DMS53 treated with DMSO at 0.1 percent for 48 hours (cell line): ENCODE results near the gene PDE11A.
"Not testable (repeated sequence)": the region's sequence is repeated elsewhere in the genome, so short reads cannot be mapped to it uniquely, and the experiment has no call there.

Experiments used
- DNase-seq: peaks from one replicate; lab custom pipeline; 2025; ENCODE audit not compliant: unreplicated experiment; lab: John Stamatoyannopoulos, UW

PDE11A gene

DNA sequence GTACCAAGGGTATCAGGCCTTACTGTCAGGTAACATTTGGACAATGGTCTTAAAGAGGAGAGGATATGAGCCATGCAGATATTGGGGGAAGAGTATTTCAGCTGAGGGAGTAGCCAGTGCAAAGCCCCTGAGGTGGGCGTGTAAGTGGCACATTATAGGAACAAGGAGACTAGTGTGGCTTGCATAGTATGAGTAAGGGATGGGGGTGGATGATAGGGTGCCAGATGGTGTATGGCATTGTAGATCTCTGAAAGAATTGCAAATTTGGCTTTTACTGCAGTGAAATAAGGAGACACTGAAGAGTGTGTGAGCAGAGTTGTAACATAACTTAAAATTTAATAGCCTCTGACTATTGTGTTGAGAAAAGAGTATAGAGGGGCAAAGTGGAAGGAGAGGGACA lies 244.0 kb downstream of the PDE11A start:
- no peak for DNase-seq

DNA sequence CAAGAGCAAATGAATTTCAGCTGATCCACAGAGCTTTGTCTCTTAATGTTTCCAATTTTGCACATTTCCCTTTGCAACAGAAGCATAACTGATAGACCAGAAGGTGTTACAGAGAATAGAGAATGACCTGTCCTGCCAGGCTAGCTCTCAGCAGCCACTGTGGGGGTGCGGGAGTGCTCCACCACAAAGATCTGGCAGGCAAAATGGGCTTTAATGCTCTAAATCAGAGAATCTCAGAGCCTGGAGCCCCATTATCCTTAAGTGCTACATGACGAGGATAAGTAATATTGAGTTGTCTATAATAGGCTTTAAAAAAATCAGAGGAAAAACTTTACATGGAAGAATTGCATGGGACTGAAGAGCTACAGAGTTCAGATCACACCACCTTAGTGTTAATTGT lies 245.7 kb downstream of the PDE11A start:
- no peak for DNase-seq

DNA sequence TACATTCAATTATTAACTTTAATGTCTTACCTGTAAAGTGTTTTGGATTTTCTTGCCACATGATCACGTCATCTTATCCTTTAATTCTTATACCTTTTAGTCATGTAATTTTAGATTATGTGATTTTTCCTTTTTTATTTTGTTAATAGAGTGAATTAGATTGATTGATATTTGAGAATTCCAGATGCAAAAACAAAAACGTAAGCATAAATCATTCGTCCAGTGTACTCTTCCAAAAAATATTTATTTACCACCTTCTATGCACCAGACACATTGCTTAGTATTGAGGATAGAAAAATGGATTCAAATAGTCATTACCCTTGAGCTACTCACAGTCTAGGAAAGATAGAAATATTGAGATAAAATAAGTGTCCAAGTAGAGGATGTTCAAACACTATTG lies 249.6 kb downstream of the PDE11A start:
- DNase-seq, result no peak

DNA sequence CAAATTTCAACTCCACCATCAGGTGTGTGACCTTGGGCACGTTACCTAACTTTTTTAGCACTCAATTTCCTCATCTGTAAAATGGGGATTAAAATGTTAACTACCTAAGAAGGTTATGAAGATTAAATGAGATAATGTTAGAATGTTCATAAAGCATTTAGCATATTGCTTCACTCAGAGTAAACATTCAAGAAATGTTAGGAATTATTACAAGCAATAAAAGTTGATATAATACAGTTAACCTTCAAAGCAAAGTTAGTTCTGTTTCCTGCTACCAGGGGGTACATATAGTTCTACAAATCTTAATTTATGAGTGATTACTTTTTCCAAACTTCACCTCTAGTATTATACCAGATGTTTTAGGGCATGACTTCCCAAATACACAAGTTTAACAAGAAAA lies 254.2 kb downstream of the PDE11A start:
- no peak for DNase-seq

DNA sequence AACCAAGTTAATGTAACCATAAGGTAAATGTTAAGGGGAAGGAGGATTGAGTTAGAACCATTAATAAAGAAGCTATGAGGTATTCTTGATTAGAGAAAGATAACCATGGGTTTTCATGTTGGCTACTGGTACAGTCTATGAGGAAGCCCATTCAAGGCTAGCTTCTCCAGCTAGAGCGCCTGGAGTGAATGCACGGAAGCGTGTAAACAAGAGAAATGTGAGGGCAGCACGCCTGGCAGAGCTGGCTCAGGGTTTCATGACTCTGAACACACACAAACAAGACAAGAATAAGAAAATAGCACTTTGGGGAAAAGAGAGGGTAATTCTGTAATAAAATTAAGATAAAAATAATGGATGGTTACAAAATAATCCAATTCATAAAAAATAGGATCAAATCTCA lies 255.3 kb downstream of the PDE11A start:
- DNase-seq, result no peak

DNA sequence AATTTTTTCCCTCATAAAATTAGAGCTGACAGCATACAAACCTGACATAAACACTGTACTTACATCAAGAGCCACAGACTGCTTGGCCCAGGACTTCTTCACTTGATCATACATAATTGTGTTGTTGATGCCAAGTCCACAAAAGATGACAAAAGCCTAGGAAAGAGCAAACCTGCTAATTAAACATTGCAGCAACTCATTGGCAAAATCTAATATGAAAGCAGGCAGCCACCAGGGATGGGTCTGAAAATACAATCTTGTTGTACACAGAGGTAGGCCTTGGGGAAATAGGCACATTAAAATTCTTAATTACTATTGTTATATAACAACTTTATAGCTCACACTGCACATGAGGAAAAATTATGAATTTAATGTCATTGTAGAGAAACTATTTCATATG lies 255.8 kb downstream of the PDE11A start:
- DNase-seq, result no peak

DNA sequence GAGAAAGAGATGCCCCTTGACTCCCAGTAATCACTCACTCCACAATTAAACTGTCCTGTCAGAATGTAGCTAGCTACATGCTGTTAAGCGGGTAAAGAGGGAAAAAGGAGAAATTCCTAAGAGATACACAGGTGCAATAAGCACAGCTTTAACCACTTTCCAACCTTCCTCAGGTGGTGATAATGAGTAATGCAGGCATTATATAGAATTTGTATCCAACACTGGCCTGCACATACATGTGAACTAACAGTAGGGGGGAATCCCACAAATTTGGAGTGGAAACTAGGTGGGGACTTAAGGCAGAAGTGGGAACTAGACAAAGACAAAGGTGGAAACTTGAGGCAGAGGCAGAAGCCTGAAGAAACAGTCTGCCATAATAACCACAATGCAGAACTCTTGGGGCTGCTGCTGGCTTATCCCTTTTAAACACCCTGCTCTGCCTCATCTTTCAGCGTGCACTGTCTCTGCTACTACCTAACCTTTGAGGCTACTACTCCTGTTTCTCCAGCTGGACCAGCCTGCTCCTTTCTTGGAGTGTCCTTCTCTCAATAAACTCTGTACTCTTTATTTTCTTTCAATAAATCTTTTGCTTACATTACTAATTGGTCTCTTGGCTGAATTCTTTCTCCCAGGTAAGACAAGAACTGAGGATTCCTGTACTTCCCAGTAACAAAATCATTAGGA lies 259.7 kb downstream of the PDE11A start:
- DNase-seq, result no peak

DNA sequence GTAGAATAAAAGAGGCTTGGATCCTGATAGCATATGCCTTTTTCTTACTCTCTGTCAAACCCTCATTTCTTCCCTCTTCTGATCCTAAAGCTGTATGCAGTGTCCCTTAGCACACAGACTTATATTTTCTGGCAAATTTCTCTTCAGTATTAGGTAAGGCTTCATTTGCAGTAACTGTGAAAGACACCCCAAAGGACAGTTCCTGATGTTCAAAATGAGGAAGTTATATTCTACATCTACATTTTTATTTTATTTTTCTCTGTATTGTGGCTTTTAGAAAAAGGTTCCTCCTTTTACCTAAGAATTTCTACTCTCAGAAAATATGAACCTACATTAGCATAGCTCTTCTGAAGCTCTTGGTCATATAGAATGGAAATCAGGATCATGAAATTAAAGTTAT lies 261.7 kb downstream of the PDE11A start:
- no peak for DNase-seq

DNA sequence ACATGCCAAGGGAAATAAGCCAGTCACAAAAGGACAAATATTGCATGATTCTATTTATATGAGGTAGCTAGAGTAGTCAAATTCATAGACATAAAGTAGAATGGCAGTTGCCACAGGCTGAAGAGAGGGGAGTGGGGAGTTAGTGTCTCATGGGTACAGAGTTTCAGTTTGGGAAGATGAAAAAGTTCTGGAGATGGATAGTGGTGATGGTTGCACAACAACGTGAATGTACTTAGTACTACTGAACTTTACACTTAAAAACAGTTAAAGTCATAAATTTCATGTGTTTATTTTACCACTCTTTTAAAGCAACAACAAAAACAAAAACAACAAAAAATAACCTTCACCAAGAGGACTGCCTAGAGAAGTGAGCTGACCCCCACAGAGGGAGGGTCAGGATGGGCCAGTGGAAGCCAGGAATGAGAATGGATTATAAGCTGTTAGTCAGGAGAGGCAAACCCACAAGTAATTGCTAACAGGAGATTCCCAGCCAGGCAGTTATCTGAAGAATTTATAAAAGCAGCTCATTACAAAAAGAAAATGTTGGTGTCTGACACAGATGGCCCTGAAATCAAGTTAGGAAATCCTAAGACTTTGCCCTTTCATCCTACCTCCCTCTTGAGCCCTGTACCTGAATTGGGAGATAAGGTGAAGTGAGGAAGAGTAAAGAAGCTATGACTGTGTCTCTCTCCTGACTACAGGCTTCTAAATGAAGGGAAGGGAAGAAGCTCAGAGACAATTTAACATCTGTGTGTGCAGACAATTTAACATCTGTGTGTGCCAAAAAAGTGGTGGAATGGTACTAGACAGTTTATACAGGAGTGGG lies 263.4 kb downstream of the PDE11A start:
- no peak for DNase-seq

DNA sequence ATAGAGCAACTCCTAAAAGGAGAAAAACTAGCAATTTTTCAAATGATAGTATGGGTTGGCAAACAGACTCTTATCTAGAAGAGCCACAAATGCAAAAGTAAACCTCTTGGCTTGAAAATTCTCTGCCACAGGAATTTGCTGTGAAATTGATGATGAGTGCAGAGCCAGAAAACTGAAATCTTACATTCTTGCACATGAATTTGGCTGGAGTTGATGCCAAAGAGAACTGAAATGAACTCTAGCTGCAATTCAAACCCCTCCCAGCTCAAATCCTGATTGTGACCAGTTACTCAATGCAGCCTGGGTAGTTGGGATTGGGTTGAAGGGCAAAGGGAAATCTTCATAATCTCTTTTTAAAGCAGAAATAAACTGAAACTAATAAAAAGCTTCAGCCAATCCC lies 266.6 kb downstream of the PDE11A start:
- DNase-seq, result no peak

DNA sequence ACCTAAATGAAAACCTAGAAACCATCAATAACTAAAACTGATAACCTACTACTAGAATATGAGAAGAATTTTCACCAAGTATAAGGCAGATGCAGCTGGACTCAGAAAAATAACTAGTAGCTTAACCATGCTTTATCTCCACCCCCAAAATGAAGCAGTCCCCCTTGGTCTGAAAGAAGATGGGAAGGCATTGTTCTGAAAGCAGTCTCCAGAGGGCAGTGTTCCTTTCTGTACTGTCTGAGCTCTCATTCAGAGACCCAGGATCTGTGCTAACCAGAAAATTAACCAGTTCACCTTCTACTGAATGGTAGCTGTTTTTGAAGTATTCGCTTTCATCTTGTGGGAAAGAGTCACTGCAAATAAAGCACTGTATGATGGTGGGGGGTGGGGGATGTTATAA lies 273.0 kb downstream of the PDE11A start:
- peak; percentile 3 for DNase-seq

DNA sequence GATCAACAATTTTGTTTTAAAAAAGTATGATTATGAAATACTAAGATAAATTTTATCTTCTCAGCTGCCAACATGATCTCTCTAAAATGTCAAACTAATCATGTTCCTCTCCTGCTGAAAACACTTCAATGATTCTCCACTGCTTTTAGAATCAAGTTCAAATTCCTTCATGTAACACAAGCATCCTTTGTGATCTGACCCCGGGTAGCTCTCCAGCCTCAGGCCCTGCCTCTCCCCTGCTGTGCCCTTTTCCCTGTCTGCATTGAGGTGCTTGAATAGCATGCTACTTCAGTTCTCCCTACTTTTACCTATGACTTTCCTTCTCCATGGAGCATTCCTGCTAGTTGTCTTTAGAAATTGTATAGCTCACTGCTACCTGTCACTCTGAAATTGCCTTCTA lies 274.8 kb downstream of the PDE11A start:
- DNase-seq, result no peak

DNA sequence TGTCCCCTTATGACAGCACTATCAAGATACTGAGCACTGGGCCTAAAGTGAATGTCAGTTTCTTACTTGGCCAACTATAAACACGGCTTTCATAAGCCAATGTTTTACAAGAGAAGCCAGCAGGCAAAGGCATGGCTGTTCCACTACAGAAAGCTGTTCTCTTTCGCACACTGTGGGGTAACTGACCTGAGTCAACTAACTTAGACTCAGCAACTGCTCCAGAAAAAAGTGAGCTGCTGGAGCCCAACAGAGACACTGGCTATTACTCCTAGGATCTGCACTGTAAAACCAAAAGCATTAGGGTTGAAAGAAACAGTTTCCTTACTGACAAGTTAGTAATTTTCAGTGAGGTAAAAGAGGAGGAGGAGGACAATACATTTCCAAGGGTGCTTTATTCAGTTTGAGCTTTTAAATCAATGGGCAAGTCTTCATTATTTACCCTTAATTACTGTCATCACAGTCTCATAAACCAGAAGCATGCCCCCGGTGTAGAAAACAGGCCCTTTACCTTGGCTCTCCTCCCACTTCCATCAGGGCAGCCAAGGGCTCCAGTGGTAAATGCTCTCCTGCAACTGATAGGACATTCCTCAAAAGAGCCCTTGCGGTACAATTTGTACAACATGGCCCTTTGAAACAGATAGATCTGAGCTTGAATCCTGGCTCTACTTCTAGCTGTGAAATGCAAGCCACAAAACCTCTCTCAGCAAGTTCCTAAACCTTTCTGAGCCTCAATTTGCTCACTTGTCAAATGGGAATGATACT lies 275.7 kb downstream of the PDE11A start:
- no peak for DNase-seq

DNA sequence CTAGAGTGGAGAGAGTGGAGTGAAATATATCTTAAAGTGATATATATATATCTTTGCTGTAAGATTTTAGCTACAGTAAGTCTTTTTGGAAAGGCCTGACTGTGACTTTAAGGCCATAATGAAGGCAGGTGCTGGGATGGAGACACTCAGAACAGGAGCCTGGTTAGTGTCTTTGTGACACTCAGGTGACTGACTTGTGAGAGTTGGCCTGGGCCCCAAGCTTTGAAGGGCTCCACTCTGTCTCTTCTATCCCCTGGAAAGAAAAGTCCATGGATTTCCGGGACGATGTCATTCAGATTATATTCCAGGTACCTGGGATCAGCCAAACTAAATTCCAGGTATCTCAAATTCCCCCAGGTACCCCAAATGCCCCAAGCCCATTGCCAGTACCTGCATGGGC lies 276.6 kb downstream of the PDE11A start:
- DNase-seq, result no peak

DNA sequence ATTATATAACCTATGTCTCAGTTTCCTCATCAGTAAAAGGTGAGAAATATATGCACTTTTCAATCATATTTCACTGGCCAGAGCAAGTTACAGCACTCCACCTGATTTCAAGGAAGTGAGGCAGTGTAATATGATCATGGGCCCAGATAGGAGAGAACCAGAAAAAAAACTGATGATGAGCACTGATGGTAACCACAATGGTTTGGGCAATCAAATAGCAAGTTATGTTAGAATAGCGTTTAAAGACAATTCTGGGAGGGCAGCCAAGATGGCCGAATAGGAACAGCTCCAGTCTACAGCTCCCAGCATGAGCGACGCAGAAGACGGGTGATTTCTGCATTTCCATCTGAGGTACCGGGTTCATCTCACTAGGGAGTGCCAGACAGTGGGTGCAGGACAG lies 287.4 kb downstream of the PDE11A start:
- not testable (repeated sequence) for DNase-seq

DNA sequence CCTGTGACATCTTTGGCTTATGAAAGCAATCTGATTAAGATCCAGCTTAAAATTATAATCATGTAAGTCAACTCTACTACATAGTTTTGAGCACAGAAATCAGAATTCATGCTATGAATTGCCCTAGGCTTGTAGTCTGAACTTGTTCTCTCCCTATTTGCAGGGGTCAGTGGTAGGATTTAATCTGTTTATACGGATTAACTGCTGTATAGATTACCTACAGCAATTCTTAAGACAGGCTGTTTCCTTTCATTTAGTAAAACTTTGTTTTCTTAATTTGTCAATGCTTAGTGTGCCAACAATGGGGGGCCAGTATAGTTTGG lies 287.9 kb downstream of the PDE11A start:
- DNase-seq, result no peak

DNA sequence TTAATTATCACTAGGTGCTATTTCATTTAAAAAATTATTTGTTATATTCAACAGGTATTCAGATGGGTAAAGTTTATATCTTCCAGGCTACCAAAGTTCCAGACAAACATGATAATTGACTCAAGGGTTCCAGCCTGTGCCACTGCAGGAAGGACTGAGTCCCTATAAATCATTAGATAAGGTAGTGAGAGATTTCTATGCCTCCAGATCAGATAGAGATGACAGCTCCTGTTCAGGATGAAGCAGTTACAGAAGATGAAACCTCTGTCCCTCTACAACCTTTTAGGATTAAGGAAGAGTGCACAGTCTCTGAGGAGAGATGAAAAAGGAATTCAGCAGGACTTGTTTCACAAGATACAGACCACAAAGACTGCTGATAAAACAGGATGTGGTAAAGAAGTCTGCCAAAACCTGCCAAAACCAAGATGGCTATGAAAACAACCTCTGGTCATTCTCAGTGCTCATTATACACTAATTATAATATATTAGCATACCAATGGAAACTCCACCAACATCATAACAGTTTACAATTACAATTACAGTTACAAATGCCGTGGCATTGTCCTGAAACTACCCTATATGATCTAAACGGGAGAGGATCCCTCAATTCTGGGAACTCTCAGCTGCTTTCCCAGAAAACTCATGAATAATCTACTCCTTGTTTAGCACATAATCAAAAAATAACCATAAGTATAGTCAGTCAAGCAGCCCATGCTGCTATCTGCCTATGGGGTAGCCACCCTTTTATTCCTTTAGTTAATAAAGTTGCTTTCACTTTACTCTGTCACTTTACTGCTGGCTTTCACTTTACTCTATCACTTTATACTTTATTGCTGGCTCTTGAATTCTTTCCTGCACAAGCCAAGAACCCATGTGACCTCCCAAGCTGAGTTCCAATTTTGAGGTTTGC lies 288.5 kb downstream of the PDE11A start:
- no peak for DNase-seq

DNA sequence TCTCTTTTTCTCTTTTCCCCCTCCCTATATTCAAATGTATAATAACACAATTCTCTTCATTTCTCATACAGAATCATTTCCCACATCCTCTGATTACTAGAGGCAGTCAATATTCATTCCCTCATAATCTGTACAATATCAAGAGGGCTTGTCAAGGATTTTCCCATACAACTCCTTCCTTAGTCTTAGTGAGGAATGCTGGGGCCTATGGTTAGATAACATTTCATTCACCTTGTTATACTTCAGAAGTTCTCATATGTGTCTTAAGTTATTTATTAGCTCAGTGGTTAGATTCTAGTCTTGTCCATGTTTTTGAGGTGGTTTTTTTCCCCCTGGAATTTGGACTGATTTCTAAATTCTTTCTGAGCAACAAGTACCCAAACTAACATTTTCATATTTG lies 289.5 kb downstream of the PDE11A start:
- DNase-seq, result no peak

DNA sequence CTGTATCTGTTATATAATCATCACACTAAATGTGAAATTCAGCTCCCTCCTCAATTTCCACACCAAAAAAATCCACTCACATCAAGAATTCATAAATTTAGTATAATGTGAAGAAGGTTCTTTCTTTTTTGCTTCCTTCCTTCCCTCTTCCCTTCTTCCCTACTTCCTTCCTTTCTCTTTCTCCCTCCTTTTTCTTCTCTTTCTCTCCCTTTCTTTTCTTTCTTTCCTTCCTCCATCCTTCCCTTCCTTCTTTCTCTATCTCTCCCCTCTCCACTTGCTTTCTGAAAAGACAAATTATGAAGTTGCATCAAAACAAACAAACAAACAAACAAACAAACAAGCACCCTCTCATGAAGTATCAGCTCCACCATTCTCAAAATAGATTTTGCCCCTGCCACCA lies 290.0 kb downstream of the PDE11A start:
- DNase-seq, result no peak

DNA sequence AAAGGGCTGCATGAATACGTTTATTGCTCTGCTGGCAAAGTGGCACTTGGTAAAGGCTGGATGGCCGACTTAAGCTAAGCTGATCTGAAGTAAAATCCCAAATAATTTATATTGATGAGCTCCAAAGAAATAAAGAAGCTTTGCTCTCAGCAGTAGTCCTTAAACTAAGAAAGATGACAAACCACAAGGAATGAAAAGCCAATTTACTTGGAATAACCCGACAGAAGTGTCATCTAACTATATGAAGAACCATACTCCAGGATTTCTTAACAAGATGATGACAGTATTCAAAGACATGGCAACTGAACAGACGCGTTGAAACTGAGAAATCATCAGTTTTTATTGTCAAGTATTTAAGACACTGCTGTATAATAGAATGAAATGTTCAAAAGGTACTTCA lies 294.1 kb downstream of the PDE11A start:
- no peak for DNase-seq

DNA sequence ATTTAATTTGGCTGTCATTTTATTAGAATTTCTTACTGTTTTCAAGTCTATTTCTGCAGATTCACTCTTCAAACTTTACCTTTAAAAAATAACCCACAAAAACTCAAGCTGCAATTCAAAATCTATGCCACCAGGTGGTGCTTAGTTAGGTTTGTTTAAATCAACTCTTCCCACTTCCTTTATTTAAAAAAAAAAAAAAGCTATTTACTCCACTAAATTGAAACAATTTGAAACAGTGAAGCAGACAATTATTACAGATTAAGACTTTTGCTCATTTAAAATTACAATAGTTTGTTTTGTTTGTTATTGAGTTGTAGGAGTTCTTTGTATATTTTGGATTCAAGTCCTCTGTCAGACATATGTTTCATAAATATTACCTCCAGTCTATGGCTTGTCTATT lies 300.0 kb downstream of the PDE11A start:
- peak; percentile 46 for DNase-seq
